ENCODE measurements around the gene NR4A3.

DNA sequence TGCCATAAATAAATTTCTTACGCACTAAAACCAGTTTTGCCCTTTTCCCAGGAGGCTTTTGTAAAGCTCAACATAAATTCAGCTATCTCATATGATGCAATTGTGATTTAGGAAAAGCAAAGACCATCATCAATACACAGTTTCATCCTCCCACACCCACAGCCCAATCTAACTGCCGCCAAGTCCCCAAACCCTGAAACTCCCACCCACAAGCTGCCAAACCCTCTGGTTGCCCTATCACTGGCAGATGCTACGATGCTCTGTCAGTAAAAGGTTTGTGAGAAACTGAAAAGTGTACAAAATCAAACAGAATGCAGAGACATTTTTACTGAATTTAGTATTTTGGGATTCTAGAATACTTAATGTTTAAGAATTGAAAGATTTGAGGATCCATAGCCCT, 42.8 kb upstream of the NR4A3 start:
- TF ChIP-seq RARB (CRISPR knock-in tag; IDR thresholded peaks at IDR 0.05) (no peak), POU6F1 (CRISPR knock-in tag; IDR thresholded peaks at IDR 0.05; ENCODE audit: borderline replicate concordance, low read depth) (no peak), BACH2 (CRISPR knock-in tag; IDR thresholded peaks at IDR 0.05; ENCODE audit: borderline replicate concordance) (no peak), ZFP30 (CRISPR knock-in tag; IDR thresholded peaks at IDR 0.05) (no peak), PPARA (CRISPR knock-in tag; IDR thresholded peaks at IDR 0.05; ENCODE audit: borderline replicate concordance) (no peak), ESRRG (CRISPR knock-in tag; IDR thresholded peaks at IDR 0.05) (no peak), ZNF565 (CRISPR knock-in tag; conservative IDR thresholded peaks at IDR 0.05; ENCODE audit: low read depth) (no peak), TSHZ2 (CRISPR knock-in tag; IDR thresholded peaks at IDR 0.05) (no peak), ZFP3 (CRISPR knock-in tag; IDR thresholded peaks at IDR 0.05) (no peak), ZNF70 (CRISPR knock-in tag; IDR thresholded peaks at IDR 0.05) (no peak), ARNTL (CRISPR knock-in tag; IDR thresholded peaks at IDR 0.05; ENCODE audit: borderline replicate concordance, low read depth) (no peak), ZC3H10 (CRISPR knock-in tag; IDR thresholded peaks at IDR 0.05) (no peak)
- TF ChIP-seq, protein P1, sequence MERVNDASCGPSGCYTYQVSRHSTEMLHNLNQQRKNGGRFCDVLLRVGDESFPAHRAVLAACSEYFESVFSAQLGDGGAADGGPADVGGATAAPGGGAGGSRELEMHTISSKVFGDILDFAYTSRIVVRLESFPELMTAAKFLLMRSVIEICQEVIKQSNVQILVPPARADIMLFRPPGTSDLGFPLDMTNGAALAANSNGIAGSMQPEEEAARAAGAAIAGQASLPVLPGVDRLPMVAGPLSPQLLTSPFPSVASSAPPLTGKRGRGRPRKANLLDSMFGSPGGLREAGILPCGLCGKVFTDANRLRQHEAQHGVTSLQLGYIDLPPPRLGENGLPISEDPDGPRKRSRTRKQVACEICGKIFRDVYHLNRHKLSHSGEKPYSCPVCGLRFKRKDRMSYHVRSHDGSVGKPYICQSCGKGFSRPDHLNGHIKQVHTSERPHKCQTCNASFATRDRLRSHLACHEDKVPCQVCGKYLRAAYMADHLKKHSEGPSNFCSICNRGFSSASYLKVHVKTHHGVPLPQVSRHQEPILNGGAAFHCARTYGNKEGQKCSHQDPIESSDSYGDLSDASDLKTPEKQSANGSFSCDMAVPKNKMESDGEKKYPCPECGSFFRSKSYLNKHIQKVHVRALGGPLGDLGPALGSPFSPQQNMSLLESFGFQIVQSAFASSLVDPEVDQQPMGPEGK (CRISPR knock-in tag; IDR thresholded peaks at IDR 0.05; ENCODE audit: borderline replicate concordance) = no peak

Data from SK-N-SH treated with all-trans-retinoic acid at 6 μM for 48 hours (cell line).